GM23338 (cell line): ENCODE results near the gene PTPRN2. TPM values are rescaled to one million over a fixed set of nuclear protein-coding genes. Genes with fewer than 3 reads are reported as not detected.

Source experiments
- ATAC-seq: fragments of 200-7000 bp; cut with Tn5 transposase; 3 replicates; pipeline ENCODE4 v1.9.1; 2020
- DNase-seq: peaks from one replicate; pipeline ENCODE4 v3.0.0-alpha.2; 2015; ENCODE audit warnings: low spot score
- H2AFZ ChIP-seq: fragments of 200-600 bp; sonication (generic); 2 replicates; pipeline ENCODE4 v1.8.0; 2016; ENCODE audit warnings: antibody characterized with exemption, mild to moderate bottlenecking, moderate library complexity
- H3F3A ChIP-seq: fragments of 200-600 bp; sonication (generic); replicated peaks from 2 replicates; pipeline ENCODE4 v1.8.0; 2017; ENCODE audit warnings: antibody characterized with exemption, mixed run types, low read depth
- H3K27ac ChIP-seq: fragments of 200-600 bp; sonication (generic); 2 replicates; pipeline ENCODE4 v1.6.1; 2016; ENCODE audit warnings: low read depth
- H3K27me3 ChIP-seq: fragments of 200-600 bp; sonication (generic); 2 replicates; pipeline ENCODE4 v1.8.0; 2016; ENCODE audit warnings: mild to moderate bottlenecking, mixed run types, moderate library complexity; ENCODE audit not compliant: insufficient read depth
- H3K36me3 ChIP-seq: fragments of 200-600 bp; sonication (generic); 2 replicates; pipeline ENCODE4 v1.8.0; 2016; ENCODE audit warnings: mild to moderate bottlenecking; ENCODE audit not compliant: insufficient read depth
- H3K4me1 ChIP-seq: fragments of 200-600 bp; sonication (generic); 2 replicates; pipeline ENCODE4 v1.8.0; 2016; ENCODE audit warnings: mild to moderate bottlenecking, moderate library complexity; ENCODE audit not compliant: insufficient read depth
- H3K4me2 ChIP-seq: fragments of 200-600 bp; sonication (generic); 2 replicates; pipeline ENCODE4 v1.7.1; 2017; ENCODE audit warnings: mixed run types
- H3K4me3 ChIP-seq: fragments of 200-600 bp; sonication (generic); 2 replicates; pipeline ENCODE4 v1.6.1; 2016; ENCODE audit warnings: mixed run types
- H3K79me2 ChIP-seq: fragments of 200-600 bp; sonication (generic); replicated peaks from 2 replicates; pipeline ENCODE4 v1.8.0; 2017; ENCODE audit warnings: mild to moderate bottlenecking; ENCODE audit not compliant: insufficient read depth
- H3K9me2 ChIP-seq: fragments of 200-600 bp; sonication (generic); 2 replicates; pipeline ENCODE4 v1.8.0; 2017; ENCODE audit not compliant: insufficient read depth
- H4K20me1 ChIP-seq: fragments of 200-600 bp; sonication (generic); replicated peaks from 2 replicates; pipeline ENCODE4 v1.8.0; 2017; ENCODE audit warnings: mild to moderate bottlenecking; ENCODE audit not compliant: insufficient read depth
- H3K27ac Mint-ChIP-seq: 2 replicates; pipeline ENCODE4 v1.8.0; 2020; ENCODE audit warnings: inconsistent platforms, mild to moderate bottlenecking, moderate library complexity, mixed read lengths
- H3K27me3 Mint-ChIP-seq: 3 replicates; pipeline ENCODE4 v1.8.0; 2022; ENCODE audit warnings: low read depth, mild to moderate bottlenecking, moderate library complexity, mixed read lengths, inconsistent platforms; ENCODE audit not compliant: insufficient read depth, poor library complexity
- H3K36me3 Mint-ChIP-seq: 3 replicates; pipeline ENCODE4 v1.8.0; 2021; ENCODE audit warnings: low read depth, mild to moderate bottlenecking, inconsistent platforms, moderate library complexity, mixed read lengths
- H3K4me1 Mint-ChIP-seq: 3 replicates; pipeline ENCODE4 v1.8.0; 2020; ENCODE audit warnings: mild to moderate bottlenecking, inconsistent platforms, mixed read lengths
- H3K4me3 Mint-ChIP-seq: 3 replicates; pipeline ENCODE4 v1.8.0; 2021; ENCODE audit warnings: moderate library complexity, mild to moderate bottlenecking, inconsistent platforms, mixed read lengths
- H3K9me3 Mint-ChIP-seq: 3 replicates; pipeline ENCODE4 v1.8.0; 2020; ENCODE audit warnings: moderate library complexity, mild to moderate bottlenecking, inconsistent platforms, mixed read lengths
- CREB1 ChIP-seq: fragments of 250-450 bp; sonication (Bioruptor Pico); IDR thresholded peaks from 2 replicates; pipeline ENCODE4 v1.5.0; 2020; ENCODE audit warnings: low read depth, mild to moderate bottlenecking, moderate library complexity
- EZH2 ChIP-seq: fragments of 200-600 bp; sonication (generic); IDR thresholded peaks from one replicate; pipeline ENCODE4 v1.8.0; 2017; ENCODE audit warnings: antibody characterized with exemption, mild to moderate bottlenecking, low read depth; ENCODE audit not compliant: unreplicated experiment
- EZH2phosphoT487 ChIP-seq: fragments of 200-600 bp; sonication (generic); IDR thresholded peaks from one replicate; pipeline ENCODE4 v1.8.1; 2018; ENCODE audit warnings: antibody characterized with exemption; ENCODE audit not compliant: unreplicated experiment
- JUNB ChIP-seq: IDR thresholded peaks from one replicate; pipeline ENCODE4 v1.6.1; 2016; ENCODE audit warnings: antibody characterized with exemption; ENCODE audit not compliant: unreplicated experiment
- NANOG ChIP-seq: IDR thresholded peaks from 2 replicates; pipeline ENCODE4 v1.6.1; 2016; ENCODE audit warnings: antibody characterized with exemption, borderline replicate concordance
- STAT1 ChIP-seq: IDR thresholded peaks from one replicate; pipeline ENCODE4 v1.6.1; 2016; ENCODE audit warnings: antibody characterized with exemption; ENCODE audit not compliant: unreplicated experiment
- ZNF114 ChIP-seq: fragments of 250-450 bp; sonication (Bioruptor Pico); IDR thresholded peaks from 2 replicates; pipeline ENCODE4 v1.5.0; 2020; ENCODE audit warnings: mild to moderate bottlenecking, moderate library complexity
- ZNF331 ChIP-seq: fragments of 250-450 bp; sonication (Bioruptor Pico); IDR thresholded peaks from 2 replicates; pipeline ENCODE4 v1.5.0; 2020; ENCODE audit warnings: low read depth, mild to moderate bottlenecking, moderate library complexity
- polyA plus RNA-seq: library from polyadenylated mRNA; unstranded; fragments of >200 nt; fragmentation: Nextera tagmentation; extraction: Ambion mirVana; gene quantifications from 2 replicates; pipeline ENCODE4 v1.2.1, GENCODE V29; 2016
- total RNA-seq: library from RNA; depleted of rRNA; stranded (reverse); fragments of >200 nt; shearing (Covaris generic); gene quantifications from 2 replicates; pipeline ENCODE4 v1.2.3, GENCODE V29; 2014
- TF ChIP-seq, protein P1 (sequence below): IDR thresholded peaks from one replicate; pipeline ENCODE4 v1.6.1; 2018; ENCODE audit warnings: antibody characterized with exemption; ENCODE audit not compliant: unreplicated experiment
- TF ChIP-seq, protein P2 (sequence below), 2 experiments: fragments of 200-600 bp in 1 of 2; sonication (generic) in 1 of 2; conservative IDR thresholded peaks; 2 replicates each; pipeline versions ENCODE4 v1.5.1 to v1.6.1; 2016 to 2017; ENCODE audit warnings: antibody characterized with exemption in 2 of 2, low read depth in 2 of 2, mild to moderate bottlenecking in 2 of 2, moderate library complexity in 1 of 2
- TF ChIP-seq, protein P3 (sequence below): IDR thresholded peaks from 2 replicates; pipeline ENCODE4 v1.6.1; 2016; ENCODE audit warnings: antibody characterized with exemption
- TF ChIP-seq, protein P4 (sequence below): fragments of 250-450 bp; sonication (Bioruptor Pico); IDR thresholded peaks from 2 replicates; pipeline ENCODE4 v1.5.0; 2020; ENCODE audit warnings: mild to moderate bottlenecking, moderate library complexity

The PTPRN2 gene
- total and polyA plus RNA-seq, 2 experiments from 2014 or later, result 0.87 to 4.0 TPM

DNA sequence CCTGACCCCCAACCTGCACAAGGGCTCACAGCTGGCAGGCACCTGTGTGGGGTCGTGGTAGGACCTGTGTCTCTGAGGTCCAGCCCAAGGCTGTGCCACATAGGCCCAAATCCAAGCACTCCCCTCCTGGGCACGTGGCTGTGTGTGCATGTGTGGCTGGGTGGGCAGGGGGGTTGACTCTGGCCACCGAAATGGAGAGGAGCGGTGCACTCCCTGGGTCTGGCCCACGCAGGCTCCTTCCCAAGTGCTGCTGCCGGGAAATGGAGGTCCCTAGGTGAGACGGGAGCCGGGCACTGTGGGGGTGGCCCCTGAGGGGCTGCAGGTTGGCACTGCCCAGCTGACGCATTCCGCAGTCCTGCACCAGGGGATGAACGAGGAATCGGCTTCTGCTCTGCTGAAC, 722.7 kb downstream of the PTPRN2 start:
- peaks cover 42% of the 10 kb centered on the region for H3K36me3 Mint-ChIP-seq
- Histone ChIP-seq H3K4me1 (no peaks in the 10 kb centered on the region), H4K20me1 (no peaks in the 10 kb centered on the region), H3K27me3 (no peaks in the 10 kb centered on the region), H3K4me2 (no peak overlapping the region), H3F3A (no peaks in the 10 kb centered on the region), H3K9me2 (no peaks in the 10 kb centered on the region), H3K36me3 (no peaks in the 10 kb centered on the region), H3K79me2 (no peaks in the 10 kb centered on the region), H2AFZ (no peak overlapping the region), H3K4me3 (no peak overlapping the region), H3K27ac (no peak overlapping the region)
- H3K27ac Mint-ChIP-seq, result no peak overlapping the region
- H3K4me1 Mint-ChIP-seq, result no peaks in the 10 kb centered on the region
- peaks cover 4% of the 10 kb centered on the region for H3K27me3 Mint-ChIP-seq
- DNase-seq (no peak), ATAC-seq (no peak)
- H3K4me3 Mint-ChIP-seq, result no peak overlapping the region
- TF ChIP-seq, protein P1, sequence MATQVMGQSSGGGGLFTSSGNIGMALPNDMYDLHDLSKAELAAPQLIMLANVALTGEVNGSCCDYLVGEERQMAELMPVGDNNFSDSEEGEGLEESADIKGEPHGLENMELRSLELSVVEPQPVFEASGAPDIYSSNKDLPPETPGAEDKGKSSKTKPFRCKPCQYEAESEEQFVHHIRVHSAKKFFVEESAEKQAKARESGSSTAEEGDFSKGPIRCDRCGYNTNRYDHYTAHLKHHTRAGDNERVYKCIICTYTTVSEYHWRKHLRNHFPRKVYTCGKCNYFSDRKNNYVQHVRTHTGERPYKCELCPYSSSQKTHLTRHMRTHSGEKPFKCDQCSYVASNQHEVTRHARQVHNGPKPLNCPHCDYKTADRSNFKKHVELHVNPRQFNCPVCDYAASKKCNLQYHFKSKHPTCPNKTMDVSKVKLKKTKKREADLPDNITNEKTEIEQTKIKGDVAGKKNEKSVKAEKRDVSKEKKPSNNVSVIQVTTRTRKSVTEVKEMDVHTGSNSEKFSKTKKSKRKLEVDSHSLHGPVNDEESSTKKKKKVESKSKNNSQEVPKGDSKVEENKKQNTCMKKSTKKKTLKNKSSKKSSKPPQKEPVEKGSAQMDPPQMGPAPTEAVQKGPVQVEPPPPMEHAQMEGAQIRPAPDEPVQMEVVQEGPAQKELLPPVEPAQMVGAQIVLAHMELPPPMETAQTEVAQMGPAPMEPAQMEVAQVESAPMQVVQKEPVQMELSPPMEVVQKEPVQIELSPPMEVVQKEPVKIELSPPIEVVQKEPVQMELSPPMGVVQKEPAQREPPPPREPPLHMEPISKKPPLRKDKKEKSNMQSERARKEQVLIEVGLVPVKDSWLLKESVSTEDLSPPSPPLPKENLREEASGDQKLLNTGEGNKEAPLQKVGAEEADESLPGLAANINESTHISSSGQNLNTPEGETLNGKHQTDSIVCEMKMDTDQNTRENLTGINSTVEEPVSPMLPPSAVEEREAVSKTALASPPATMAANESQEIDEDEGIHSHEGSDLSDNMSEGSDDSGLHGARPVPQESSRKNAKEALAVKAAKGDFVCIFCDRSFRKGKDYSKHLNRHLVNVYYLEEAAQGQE, result no peak
- no peak for TF ChIP-seq EZH2phosphoT487
- TF ChIP-seq, protein P2, sequence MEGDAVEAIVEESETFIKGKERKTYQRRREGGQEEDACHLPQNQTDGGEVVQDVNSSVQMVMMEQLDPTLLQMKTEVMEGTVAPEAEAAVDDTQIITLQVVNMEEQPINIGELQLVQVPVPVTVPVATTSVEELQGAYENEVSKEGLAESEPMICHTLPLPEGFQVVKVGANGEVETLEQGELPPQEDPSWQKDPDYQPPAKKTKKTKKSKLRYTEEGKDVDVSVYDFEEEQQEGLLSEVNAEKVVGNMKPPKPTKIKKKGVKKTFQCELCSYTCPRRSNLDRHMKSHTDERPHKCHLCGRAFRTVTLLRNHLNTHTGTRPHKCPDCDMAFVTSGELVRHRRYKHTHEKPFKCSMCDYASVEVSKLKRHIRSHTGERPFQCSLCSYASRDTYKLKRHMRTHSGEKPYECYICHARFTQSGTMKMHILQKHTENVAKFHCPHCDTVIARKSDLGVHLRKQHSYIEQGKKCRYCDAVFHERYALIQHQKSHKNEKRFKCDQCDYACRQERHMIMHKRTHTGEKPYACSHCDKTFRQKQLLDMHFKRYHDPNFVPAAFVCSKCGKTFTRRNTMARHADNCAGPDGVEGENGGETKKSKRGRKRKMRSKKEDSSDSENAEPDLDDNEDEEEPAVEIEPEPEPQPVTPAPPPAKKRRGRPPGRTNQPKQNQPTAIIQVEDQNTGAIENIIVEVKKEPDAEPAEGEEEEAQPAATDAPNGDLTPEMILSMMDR (conservative IDR thresholded peaks at IDR 0.05; ENCODE audit: low read depth in 2 of 2), result no peak
- no peak for TF ChIP-seq STAT1
- TF ChIP-seq ZNF331 (CRISPR knock-in tag), result no peak
- no peak for TF ChIP-seq ZNF114 (CRISPR knock-in tag)
- no peak for TF ChIP-seq CREB1 (CRISPR knock-in tag)
- TF ChIP-seq EZH2, result no peak
- TF ChIP-seq, protein P3, sequence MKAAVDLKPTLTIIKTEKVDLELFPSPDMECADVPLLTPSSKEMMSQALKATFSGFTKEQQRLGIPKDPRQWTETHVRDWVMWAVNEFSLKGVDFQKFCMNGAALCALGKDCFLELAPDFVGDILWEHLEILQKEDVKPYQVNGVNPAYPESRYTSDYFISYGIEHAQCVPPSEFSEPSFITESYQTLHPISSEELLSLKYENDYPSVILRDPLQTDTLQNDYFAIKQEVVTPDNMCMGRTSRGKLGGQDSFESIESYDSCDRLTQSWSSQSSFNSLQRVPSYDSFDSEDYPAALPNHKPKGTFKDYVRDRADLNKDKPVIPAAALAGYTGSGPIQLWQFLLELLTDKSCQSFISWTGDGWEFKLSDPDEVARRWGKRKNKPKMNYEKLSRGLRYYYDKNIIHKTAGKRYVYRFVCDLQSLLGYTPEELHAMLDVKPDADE, result no peak
- TF ChIP-seq, protein P4, sequence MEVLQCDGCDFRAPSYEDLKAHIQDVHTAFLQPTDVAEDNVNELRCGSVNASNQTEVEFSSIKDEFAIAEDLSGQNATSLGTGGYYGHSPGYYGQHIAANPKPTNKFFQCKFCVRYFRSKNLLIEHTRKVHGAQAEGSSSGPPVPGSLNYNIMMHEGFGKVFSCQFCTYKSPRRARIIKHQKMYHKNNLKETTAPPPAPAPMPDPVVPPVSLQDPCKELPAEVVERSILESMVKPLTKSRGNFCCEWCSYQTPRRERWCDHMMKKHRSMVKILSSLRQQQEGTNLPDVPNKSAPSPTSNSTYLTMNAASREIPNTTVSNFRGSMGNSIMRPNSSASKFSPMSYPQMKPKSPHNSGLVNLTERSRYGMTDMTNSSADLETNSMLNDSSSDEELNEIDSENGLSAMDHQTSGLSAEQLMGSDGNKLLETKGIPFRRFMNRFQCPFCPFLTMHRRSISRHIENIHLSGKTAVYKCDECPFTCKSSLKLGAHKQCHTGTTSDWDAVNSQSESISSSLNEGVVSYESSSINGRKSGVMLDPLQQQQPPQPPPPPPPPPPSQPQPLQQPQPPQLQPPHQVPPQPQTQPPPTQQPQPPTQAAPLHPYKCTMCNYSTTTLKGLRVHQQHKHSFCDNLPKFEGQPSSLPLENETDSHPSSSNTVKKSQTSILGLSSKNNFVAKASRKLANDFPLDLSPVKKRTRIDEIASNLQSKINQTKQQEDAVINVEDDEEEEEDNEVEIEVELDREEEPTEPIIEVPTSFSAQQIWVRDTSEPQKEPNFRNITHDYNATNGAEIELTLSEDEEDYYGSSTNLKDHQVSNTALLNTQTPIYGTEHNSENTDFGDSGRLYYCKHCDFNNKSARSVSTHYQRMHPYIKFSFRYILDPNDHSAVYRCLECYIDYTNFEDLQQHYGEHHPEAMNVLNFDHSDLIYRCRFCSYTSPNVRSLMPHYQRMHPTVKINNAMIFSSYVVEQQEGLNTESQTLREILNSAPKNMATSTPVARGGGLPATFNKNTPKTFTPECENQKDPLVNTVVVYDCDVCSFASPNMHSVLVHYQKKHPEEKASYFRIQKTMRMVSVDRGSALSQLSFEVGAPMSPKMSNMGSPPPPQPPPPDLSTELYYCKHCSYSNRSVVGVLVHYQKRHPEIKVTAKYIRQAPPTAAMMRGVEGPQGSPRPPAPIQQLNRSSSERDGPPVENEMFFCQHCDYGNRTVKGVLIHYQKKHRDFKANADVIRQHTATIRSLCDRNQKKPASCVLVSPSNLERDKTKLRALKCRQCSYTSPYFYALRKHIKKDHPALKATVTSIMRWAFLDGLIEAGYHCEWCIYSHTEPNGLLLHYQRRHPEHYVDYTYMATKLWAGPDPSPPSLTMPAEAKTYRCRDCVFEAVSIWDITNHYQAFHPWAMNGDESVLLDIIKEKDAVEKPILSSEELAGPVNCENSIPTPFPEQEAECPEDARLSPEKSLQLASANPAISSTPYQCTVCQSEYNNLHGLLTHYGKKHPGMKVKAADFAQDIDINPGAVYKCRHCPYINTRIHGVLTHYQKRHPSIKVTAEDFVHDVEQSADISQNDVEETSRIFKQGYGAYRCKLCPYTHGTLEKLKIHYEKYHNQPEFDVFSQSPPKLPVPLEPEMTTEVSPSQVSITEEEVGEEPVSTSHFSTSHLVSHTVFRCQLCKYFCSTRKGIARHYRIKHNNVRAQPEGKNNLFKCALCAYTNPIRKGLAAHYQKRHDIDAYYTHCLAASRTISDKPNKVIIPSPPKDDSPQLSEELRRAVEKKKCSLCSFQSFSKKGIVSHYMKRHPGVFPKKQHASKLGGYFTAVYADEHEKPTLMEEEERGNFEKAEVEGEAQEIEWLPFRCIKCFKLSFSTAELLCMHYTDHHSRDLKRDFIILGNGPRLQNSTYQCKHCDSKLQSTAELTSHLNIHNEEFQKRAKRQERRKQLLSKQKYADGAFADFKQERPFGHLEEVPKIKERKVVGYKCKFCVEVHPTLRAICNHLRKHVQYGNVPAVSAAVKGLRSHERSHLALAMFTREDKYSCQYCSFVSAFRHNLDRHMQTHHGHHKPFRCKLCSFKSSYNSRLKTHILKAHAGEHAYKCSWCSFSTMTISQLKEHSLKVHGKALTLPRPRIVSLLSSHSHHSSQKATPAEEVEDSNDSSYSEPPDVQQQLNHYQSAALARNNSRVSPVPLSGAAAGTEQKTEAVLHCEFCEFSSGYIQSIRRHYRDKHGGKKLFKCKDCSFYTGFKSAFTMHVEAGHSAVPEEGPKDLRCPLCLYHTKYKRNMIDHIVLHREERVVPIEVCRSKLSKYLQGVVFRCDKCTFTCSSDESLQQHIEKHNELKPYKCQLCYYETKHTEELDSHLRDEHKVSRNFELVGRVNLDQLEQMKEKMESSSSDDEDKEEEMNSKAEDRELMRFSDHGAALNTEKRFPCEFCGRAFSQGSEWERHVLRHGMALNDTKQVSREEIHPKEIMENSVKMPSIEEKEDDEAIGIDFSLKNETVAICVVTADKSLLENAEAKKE, result no peak
- TF ChIP-seq NANOG, result no peak
- no peak for TF ChIP-seq JUNB
- H3K9me3 Mint-ChIP-seq, result peaks cover 89% of the 10 kb centered on the region
